ENCODE data around the gene RBKS.

Gene RBKS

GRCh38 chr2:27829791-27830190 is 60.4 kb downstream of the RBKS start:
- no peak for DNase-seq

- no peak for DNase-seq
Measured at GRCh38 chr2:27828305-27828704, 61.9 kb downstream of the RBKS start.

DNA sequence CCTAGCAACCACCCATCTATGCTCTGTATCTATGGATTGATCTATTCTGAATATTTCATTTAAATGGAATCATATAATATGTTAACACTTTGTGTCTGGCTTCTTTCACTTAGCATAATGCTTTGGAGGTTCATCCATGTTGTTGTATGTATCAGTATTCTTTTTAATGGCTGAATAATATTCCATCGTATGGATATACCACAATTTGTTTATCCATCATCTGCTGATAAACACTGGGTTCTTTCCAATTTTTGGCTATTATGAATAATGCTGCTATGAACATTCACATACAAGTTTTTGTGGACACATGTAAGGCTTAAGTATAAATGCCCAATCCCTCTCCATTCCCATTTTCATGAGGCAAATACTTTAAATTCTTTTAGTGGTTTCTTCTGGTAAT is 65.8 kb downstream of the RBKS start:
- DNase-seq, result no peak

DNA sequence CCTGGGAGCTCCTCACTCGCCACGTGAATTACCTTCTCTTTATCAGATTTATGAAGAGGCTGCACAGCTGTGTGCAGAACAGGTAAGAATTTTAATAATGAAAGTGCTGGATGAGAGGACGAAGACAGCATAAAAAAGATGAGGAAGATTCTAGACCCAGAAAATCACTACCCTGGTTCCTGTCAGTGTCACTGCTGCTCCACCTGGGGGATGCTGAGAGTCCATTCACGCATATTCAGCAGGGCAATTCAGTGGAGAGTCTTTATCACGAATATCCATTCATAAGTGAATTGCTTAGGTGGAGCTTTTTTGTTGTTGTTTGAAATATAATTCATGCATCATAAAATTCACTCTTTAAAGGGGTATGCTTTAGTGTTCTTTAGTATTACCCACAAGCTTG is 66.6 kb downstream of the RBKS start:
- DNase-seq, result no peak

DNA sequence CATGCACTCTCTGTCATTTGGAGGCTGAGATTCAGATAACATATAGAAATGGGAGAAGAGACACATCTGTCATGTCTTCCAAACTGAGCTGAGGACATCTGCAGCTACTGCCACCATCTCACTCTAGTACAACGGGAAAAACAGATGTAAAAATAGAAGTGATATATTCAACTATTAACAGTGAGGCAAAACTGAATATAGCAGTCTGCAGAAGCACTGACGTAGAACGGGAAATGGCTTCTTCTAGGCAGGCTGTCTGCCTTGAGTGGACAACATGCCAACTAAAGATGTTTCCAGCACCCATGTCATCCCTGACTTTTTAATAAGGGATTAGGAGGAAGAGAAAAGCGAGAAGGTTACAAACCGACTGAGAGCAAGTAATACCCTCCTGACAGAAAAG is 67.1 kb downstream of the RBKS start:
- no peak for DNase-seq

DNA sequence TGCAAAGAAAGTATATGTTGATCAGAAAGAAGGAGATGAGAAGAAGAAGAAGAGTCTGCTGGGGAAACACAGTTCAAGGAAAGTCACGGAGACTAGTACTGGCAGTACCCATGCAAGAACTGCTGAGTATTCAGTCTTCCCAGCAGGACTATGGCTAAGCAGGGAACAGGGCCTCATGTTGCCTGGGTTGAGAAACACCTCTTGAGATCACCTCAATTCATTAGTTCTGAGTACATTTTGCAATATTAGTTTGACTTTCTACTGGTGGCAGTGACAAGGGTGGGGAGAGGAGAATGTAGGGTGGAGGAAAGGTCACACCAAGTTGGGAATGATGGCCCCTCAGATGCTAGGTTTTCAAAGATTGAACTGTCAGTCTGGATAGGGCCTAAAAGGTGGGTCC is 68.1 kb downstream of the RBKS start:
- no peak for DNase-seq

DNA sequence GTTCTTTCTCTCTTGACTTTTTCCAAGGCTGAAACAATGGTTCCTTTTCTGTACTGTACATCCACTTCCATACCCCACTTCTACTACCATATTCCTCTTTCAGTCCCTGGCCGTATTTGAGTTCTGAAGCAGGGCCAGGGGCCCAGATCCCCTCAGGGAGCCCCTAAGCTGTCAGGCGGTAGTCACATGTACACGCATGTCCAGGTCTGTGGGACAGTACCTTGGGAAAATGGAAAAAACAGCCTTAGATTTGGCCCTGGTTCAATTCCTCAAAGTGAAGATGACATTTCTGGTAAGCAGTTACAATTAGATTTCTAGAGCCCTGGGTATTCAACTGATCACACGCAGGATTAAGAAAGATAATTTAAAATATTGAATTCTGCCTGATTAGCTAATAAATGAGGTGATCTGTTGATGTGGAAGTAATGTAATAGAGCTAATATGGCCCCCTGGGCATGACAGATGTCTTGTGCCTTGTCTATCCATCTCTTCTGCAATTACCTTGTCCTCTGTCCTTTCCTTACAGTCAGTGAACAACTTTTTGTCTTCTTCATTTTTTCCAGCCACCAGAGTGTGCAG is 74.2 kb downstream of the RBKS start:
- DNase-seq, result no peak

DNA sequence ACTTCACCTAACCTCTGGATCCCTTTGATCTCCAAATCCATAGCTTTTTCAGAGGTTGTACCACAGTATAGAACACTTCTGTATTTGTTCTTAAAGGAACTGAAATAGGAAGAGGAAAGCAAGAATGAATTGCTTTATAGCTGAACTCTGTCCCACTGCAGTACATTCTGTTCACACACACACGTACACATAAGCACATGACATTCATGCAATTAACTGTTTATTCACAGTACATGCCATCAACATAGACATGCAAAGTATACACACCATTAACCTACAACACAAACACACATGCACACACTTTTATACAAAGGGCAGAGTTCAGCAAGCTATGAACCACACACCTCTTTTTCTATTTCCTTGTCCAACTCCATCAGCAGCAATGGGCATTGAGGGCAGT is 75.4 kb downstream of the RBKS start:
- no peak for DNase-seq

DNA sequence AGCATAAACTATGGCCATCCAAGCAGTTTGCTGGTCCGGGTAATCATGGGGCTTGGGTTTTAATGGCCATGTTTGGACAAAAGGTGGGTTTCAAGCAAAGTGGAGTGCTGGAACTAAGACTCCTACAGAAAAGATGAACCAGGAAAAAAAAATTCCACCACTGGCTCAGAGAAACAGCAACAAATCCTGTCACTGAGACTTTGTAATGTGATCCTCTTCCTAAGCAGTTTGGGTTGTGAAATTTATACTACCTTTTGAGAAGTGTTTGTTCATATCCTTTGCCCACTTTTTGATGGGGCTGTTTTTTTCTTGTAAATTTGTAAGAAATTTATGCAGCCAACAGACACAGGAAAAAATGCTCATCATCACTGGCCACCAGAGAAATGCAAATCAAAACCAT is 78.4 kb downstream of the RBKS start:
- no peak for DNase-seq

GRCh38 chr2:27810455-27810854 is 79.7 kb downstream of the RBKS start:
- DNase-seq, result peak; percentile 38

DNA sequence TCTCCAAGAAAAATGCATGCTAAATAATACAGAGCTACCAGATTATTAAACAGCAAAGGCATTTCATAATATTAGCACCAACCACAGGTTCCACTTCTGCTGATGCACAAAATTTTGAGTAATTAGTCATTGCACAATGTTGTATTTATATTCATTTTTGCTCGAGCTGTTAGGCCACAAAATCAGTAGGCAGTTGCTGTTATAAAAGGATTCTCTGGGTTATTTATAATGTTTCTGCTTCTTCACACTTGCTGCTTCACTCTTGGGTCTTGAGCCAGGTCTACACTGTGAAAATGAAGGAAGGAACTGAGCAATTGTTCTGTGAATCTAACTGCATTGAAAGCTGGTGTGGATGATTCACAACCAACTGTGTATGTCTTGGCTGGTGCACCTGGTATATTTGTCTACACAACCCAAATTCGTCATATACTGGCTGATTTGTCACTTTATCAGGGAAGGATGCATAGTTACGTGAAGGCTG is 80.4 kb downstream of the RBKS start:
- DNase-seq, result peak; percentile 90

- no peak for DNase-seq
Measured at GRCh38 chr2:27808984-27809383, 81.2 kb downstream of the RBKS start.

- no peak for DNase-seq
Measured at GRCh38 chr2:27808418-27808817, 81.8 kb downstream of the RBKS start.

GRCh38 chr2:27807476-27807875 is 82.7 kb downstream of the RBKS start:
- DNase-seq, result peak; percentile 31

- no peak for DNase-seq
Measured at GRCh38 chr2:27806311-27807059, 83.7 kb downstream of the RBKS start.

DNA sequence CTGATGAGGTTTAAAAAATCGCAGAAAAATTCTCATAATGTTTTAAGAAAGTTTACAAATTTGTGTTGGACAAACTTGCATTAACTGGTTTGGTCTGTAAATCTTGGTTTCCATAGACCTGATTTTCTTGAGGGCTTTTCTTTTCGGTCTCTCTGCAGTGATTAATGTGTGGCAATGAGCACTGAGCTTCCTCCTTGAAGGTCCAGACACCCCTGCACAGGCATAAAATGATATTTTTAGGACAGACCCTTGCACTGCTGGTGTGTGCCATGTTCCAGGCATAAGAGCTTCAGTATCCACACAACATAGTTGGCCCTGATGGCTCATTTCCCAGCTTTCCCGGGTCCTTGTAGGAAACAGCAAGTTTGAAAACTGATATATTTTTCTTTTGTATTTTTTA is 85.0 kb downstream of the RBKS start:
- no peak for DNase-seq

DNA sequence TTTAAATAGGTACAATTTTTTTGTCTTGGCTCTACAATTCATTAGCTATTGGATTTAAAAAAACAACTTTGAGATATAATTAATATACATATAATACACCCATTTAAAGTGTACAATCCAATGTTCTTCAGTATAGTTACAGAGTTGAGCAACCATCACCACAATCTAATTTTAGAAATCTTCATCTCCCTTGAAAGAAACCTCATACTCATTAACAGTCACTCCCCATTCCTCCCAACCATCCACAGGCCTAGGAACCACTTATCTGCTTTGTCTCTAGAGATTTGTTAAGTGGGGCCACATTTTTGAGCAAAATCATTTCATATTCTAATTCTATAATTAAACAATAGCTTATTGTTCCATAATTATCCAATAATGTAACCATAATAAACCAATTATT is 86.0 kb downstream of the RBKS start:
- DNase-seq, result peak; percentile 77

DNA sequence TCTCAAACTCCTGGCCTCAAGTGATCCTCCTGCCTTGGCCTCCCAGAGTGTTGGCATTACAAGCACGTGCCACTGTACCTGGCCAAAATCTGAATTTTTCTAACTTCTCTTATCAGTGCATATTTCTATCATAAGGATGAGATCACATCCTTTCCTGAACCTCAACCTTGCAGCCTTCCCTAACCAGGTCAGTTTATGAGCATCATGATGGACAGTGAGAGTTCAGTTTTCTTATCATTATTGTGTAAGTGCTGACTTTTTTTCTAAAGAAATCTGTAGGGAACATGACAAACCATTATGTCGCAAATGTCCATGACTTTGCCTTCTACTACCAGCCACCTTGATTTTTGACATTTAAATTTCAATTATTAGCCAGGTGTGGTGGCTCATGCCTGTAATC is 87.1 kb downstream of the RBKS start:
- DNase-seq, result no peak

DNA sequence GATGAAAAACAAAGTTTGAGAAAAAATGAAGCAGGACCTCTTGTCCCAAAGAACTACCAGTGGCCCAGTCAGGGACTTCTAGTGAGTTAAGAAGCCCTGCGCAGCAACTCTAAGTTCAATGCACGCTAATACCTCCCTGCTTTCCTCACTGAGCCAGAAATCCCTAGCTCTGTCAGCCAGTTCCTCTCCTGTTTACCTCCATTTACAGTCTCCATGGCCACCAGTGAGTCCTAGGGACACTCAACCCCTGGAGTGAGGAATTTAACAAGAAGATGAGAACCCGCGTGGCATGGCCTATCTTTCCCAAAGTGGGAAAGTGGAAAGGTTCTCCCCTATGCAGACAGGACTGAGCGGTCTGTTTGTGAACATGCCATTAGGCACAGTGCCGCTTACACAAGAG is 87.6 kb downstream of the RBKS start:
- no peak for DNase-seq

GRCh38 chr2:27800856-27801255 is 89.3 kb downstream of the RBKS start:
- no peak for DNase-seq

GRCh38 chr2:27799646-27800010 is 90.6 kb downstream of the RBKS start:
- DNase-seq, result no peak

GRCh38 chr2:27798948-27799645 is 91.1 kb downstream of the RBKS start:
- peak; percentile 100 for DNase-seq

DNA sequence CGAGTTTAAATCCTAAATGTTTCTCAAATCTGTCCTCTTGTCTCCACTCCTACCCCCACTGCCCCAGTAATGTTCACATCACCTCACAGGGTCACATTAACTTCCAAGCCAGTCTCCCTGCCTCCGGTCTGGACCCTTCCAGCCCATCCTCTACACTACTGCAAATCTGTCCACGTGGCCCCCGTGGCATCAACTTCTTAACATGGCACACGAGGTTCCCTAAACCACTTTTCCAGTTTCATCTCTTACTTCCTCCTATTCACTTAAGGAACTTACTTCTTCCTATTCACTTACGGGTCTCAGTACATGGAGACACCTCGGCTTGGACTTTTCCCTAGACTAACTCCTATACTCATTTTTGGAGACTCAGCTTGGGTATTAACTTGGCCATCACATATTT is 91.7 kb downstream of the RBKS start:
- no peak for DNase-seq

DNA sequence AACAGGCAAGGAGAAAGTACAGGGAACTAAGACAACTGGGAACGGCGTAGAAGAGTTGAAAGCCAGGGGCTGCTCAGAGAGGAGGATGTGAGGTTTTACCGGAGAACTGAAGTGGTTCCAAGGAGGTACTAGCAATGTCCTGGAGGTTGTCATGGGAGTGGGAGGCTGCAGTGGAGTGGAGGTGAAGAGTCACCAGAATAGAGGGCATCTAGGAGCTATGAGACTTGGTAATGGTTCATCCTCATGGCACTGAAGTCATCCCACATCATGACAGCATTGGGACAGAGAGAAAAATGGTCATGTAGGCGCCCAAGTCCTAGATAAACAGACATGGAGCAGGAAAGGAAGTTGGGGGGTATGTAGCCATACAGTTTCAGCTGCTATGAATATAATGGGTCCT is 92.3 kb downstream of the RBKS start:
- DNase-seq, result no peak
